ENCODE data around the gene GMPPA. TPM values are rescaled to one million over a fixed set of nuclear protein-coding genes. Genes with fewer than 3 reads are reported as not detected.

The GMPPA gene
- total and polyA plus RNA-seq, 3 donors from 2014 or later: 19.6 to 28.3 (median 24.6) TPM

GRCh38 chr2:219496247-219496824, 2.4 kb upstream of the GMPPA start:
- intact Hi-C loops (cut with DNase I; ENCODE audit: low total_unique reads): no loop called here
- no peak for TF ChIP-seq POLR2A (IDR thresholded peaks at IDR 0.05)
- TF ChIP-seq, protein P1, sequence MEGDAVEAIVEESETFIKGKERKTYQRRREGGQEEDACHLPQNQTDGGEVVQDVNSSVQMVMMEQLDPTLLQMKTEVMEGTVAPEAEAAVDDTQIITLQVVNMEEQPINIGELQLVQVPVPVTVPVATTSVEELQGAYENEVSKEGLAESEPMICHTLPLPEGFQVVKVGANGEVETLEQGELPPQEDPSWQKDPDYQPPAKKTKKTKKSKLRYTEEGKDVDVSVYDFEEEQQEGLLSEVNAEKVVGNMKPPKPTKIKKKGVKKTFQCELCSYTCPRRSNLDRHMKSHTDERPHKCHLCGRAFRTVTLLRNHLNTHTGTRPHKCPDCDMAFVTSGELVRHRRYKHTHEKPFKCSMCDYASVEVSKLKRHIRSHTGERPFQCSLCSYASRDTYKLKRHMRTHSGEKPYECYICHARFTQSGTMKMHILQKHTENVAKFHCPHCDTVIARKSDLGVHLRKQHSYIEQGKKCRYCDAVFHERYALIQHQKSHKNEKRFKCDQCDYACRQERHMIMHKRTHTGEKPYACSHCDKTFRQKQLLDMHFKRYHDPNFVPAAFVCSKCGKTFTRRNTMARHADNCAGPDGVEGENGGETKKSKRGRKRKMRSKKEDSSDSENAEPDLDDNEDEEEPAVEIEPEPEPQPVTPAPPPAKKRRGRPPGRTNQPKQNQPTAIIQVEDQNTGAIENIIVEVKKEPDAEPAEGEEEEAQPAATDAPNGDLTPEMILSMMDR (IDR thresholded peaks at IDR 0.05): no peak
- Histone ChIP-seq H3K27me3 (no peaks in the 10 kb centered on the region), H3K36me3 (ENCODE audit: low read depth, missing control alignments) (no peaks in the 10 kb centered on the region), H3K9me3 (no peaks in the 10 kb centered on the region), H3K4me3 (no peak overlapping the region), H3K27ac (no peak overlapping the region), H3K4me1 (peaks cover 17% of the 10 kb centered on the region)
- no peak for DNase-seq
- WGBS, 2 donors: 57 to 61% methylated on average over 9 to 18 of the region's 20 CpGs

GRCh38 chr2:219496825-219497494, 1.7 kb upstream of the GMPPA start:
- Histone ChIP-seq H3K4me1 (peaks cover 17% of the 10 kb centered on the region), H3K36me3 (ENCODE audit: low read depth, missing control alignments) (no peaks in the 10 kb centered on the region), H3K27ac (no peak overlapping the region), H3K4me3 (no peak overlapping the region), H3K9me3 (no peaks in the 10 kb centered on the region), H3K27me3 (no peaks in the 10 kb centered on the region)
- intact Hi-C loops (cut with DNase I; ENCODE audit: low total_unique reads): no loop called here
- no peak for DNase-seq
- TF ChIP-seq, protein P1 (IDR thresholded peaks at IDR 0.05): no peak
- no peak for TF ChIP-seq POLR2A (IDR thresholded peaks at IDR 0.05)
- WGBS, 2 donors: 29 to 42% methylated on average over 28 to 61 of the region's 61 CpGs

- H3K27me3 ChIP-seq: no peaks in the 10 kb centered on the region
- WGBS, 2 donors: 5 to 22% methylated on average over 29 to 59 of the region's 59 CpGs
- no peaks in the 10 kb centered on the region for H3K9me3 ChIP-seq
- peak overlapping the region; percentile 90 to 98 for H3K27ac ChIP-seq
- H3K4me1 ChIP-seq: peaks cover 17% of the 10 kb centered on the region
- intact Hi-C loops (cut with DNase I; ENCODE audit: low total_unique reads): no loop called here
- H3K36me3 ChIP-seq (ENCODE audit: low read depth, missing control alignments): no peaks in the 10 kb centered on the region
- peak; percentile 94 for DNase-seq
- TF ChIP-seq POLR2A (IDR thresholded peaks at IDR 0.05): no peak
- TF ChIP-seq, protein P1 (IDR thresholded peaks at IDR 0.05): no peak
- H3K4me3 ChIP-seq: peak overlapping the region; percentile 67 to 77
These were observed 1.0 kb upstream of the GMPPA start for GRCh38 chr2:219497495-219498279.

DNA sequence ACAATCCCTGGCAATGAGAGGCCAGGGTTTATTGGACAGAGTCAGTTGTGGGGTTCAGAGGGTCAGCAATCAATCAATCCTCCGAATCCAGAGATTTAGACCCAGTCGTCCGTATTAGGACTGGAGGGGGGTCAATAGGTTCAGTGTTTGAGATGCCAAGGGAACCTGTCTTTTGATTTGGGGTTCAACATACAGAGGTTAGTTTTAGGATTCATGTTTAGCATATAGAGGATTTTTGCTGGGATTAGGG, 292 bp downstream of the GMPPA start:
- Histone ChIP-seq H3K27ac (peak overlapping the region; percentile 90 to 98), H3K4me1 (peaks cover 17% of the 10 kb centered on the region), H3K9me3 (no peaks in the 10 kb centered on the region), H3K27me3 (no peaks in the 10 kb centered on the region), H3K36me3 (ENCODE audit: low read depth, missing control alignments) (no peaks in the 10 kb centered on the region), H3K4me3 (peak overlapping the region; percentile 67 to 77)
- 0% methylated on average over 3 of the region's 3 CpGs for WGBS, 2 donors
- TF ChIP-seq POLR2A (IDR thresholded peaks at IDR 0.05): no peak
- TF ChIP-seq, protein P1 (IDR thresholded peaks at IDR 0.05): no peak
- intact Hi-C loops (cut with DNase I; ENCODE audit: low total_unique reads): no loop called here
- no peak for DNase-seq
